Frontal cortex (tissue), 4 donors: ENCODE data around the gene HMGXB4. TPM values are rescaled to one million over a fixed set of nuclear protein-coding genes. Genes with fewer than 3 reads are reported as not detected.

ENCODE experiments used
- DNase-seq, 2 donors: peaks; one replicate each; pipeline ENCODE4 v3.0.0; 2012; ENCODE audit warnings: low spot score in 2 of 2
- FAIRE-seq: peaks from 2 replicates; lab custom pipeline; 2012; peaks lifted over from hg19 to GRCh38; lab: Jason Lieb, UNC
- total RNA-seq: library from RNA; depleted of rRNA; stranded (reverse); fragments of >200 nt; gene quantifications from one replicate; pipeline ENCODE4 v1.2.3, GENCODE V29; 2014
- donor health status: control.
- donor health status: control.
- donor health status: control.

HMGXB4 gene
- total RNA-seq, 1 donor from 2014 or later = 22.0 TPM

- no peak for DNase-seq
- no peak for FAIRE-seq
Observed at GRCh38 chr22:35323305-35323704, 66.0 kb downstream of the HMGXB4 start.

- no peak for DNase-seq
- FAIRE-seq = no peak
Observed at GRCh38 chr22:35324067-35324466, 66.8 kb downstream of the HMGXB4 start.

- DNase-seq = no peak
- FAIRE-seq = no peak
Observed at GRCh38 chr22:35324762-35325161, 67.5 kb downstream of the HMGXB4 start.

- FAIRE-seq = no peak
Observed at GRCh38 chr22:35325209-35325608, 67.9 kb downstream of the HMGXB4 start.

GRCh38 chr22:35326854-35327562, 69.7 kb downstream of the HMGXB4 start:
- FAIRE-seq = no peak

More at GRCh38 chr22:35325209-35325608, 67.9 kb downstream of the HMGXB4 start:
- DNase-seq = no peak

GRCh38 chr22:35327690-35328471, 70.6 kb downstream of the HMGXB4 start:
- no peak for FAIRE-seq
- no peak for DNase-seq

More at GRCh38 chr22:35326854-35327562, 69.7 kb downstream of the HMGXB4 start:
- DNase-seq = no peak

- no peak for DNase-seq
- FAIRE-seq = no peak
Observed at GRCh38 chr22:35328472-35328885, 71.2 kb downstream of the HMGXB4 start.

GRCh38 chr22:35329114-35329847, 72.0 kb downstream of the HMGXB4 start:
- FAIRE-seq (no peak), DNase-seq (no peak)

GRCh38 chr22:35330258-35330861, 73.1 kb downstream of the HMGXB4 start:
- DNase-seq (no peak), FAIRE-seq (no peak)

GRCh38 chr22:35332278-35332677, 75.0 kb downstream of the HMGXB4 start:
- FAIRE-seq (no peak), DNase-seq (no peak)

- FAIRE-seq = no peak
- DNase-seq = no peak
Observed at GRCh38 chr22:35333220-35333619, 75.9 kb downstream of the HMGXB4 start.

GRCh38 chr22:35334004-35334403, 76.7 kb downstream of the HMGXB4 start:
- DNase-seq = no peak

GRCh38 chr22:35335468-35335867, 78.2 kb downstream of the HMGXB4 start:
- DNase-seq = no peak
- no peak for FAIRE-seq

More at GRCh38 chr22:35334004-35334403, 76.7 kb downstream of the HMGXB4 start:
- FAIRE-seq = no peak

GRCh38 chr22:35335936-35336781, 78.9 kb downstream of the HMGXB4 start:
- FAIRE-seq (no peak), DNase-seq (no peak)

- DNase-seq (no peak), FAIRE-seq (no peak)
Observed at GRCh38 chr22:35337932-35338331, 80.6 kb downstream of the HMGXB4 start.

- DNase-seq = no peak
- no peak for FAIRE-seq
Observed at GRCh38 chr22:35341090-35341874, 84.0 kb downstream of the HMGXB4 start.

- FAIRE-seq = no peak
- no peak for DNase-seq
Observed at GRCh38 chr22:35342390-35342789, 85.1 kb downstream of the HMGXB4 start.
